ENCODE measurements around the gene ALAS1.

The ALAS1 gene

DNA sequence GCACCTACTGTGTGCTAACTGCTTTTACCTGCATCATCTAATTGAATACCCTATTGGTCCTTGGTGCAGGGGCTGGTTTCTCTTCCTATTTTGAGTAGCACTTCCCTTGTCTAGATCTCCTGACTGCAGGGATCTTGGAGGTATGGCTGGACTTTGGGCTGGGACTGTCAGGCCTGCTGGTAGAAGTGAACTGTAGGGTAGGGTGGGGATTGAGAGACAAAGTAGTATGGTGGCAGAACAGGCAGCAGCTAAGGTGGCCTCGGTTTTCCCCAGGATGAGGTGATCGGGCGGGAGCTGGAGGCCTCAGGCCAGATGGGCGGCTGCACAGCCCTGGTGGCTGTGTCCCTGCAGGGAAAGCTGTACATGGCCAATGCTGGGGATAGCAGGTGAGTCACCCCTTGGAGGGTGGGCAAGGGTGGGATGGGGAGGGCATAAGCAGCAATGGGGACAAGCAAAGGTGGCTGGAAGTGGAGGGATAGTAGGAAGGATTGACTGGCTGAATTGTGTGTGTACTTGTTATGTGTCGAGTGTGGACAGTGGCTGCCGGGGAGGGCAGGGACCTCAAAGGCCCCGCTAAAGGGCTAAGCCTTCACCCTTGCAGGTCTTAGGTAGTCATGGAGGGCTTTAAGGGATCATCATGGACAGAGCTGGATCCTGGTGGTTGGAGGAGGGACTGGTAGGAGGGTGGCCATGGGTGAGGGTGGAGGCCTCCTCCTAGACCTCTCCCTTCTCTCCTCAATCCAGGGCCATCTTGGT is 49.6 kb downstream of the ALAS1 start:
- no peak for DNase-seq (ENCODE audit: extremely low spot score)
- POLR2A ChIA-PET: interaction anchor here (1.0 to 1.4 kb wide), 2 partner anchors 13 to 41 kb away, joined by 4 read pairs; no protein-coding TSS in a partner anchor
- CTCF ChIA-PET: no interaction called here
- TF ChIP-seq ELF4 (IDR thresholded peaks at IDR 0.05) (no peak), L3MBTL2 (conservative IDR thresholded peaks at IDR 0.05) (no peak), ZNF384 (IDR thresholded peaks at IDR 0.05) (no peak), FOXA1 (IDR thresholded peaks at IDR 0.05) (no peak), HDGF (IDR thresholded peaks at IDR 0.05; ENCODE audit: borderline replicate concordance) (no peak), CTBP1 (IDR thresholded peaks at IDR 0.05; ENCODE audit: borderline replicate concordance) (no peak), BHLHE40 (IDR thresholded peaks at IDR 0.05; ENCODE audit: borderline replicate concordance) (no peak), TARDBP (IDR thresholded peaks at IDR 0.05) (no peak), SUZ12 (IDR thresholded peaks at IDR 0.05) (no peak), NFRKB (IDR thresholded peaks at IDR 0.05) (no peak), SP1 (IDR thresholded peaks at IDR 0.05) (no peak), LEF1 (IDR thresholded peaks at IDR 0.05; ENCODE audit: borderline replicate concordance) (no peak), FOXM1 (IDR thresholded peaks at IDR 0.05; ENCODE audit: borderline replicate concordance) (no peak), ARNT (IDR thresholded peaks at IDR 0.05) (no peak), FOXK2 (IDR thresholded peaks at IDR 0.05) (no peak)
- TF ChIP-seq, protein P1, sequence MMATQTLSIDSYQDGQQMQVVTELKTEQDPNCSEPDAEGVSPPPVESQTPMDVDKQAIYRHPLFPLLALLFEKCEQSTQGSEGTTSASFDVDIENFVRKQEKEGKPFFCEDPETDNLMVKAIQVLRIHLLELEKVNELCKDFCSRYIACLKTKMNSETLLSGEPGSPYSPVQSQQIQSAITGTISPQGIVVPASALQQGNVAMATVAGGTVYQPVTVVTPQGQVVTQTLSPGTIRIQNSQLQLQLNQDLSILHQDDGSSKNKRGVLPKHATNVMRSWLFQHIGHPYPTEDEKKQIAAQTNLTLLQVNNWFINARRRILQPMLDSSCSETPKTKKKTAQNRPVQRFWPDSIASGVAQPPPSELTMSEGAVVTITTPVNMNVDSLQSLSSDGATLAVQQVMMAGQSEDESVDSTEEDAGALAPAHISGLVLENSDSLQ (IDR thresholded peaks at IDR 0.05): no peak

DNA sequence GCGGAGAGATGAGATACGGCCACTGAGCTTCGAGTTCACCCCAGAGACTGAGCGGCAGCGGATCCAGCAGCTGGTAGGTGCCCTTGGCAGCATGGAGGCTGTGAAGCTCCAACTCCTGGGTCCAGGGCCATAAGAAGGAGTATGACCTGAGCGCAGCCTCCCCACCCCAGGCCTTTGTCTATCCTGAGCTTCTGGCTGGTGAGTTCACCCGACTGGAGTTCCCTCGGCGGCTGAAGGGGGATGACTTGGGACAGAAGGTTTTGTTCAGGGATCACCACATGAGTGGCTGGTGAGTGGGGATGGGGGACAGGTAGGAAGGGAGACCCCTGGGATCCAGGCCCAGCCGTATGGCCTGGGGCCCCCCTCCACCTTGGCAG is 50.2 kb downstream of the ALAS1 start:
- no peak for TF ChIP-seq SUZ12 (IDR thresholded peaks at IDR 0.05)
- CTCF ChIA-PET: no interaction called here
- no peak for DNase-seq (ENCODE audit: extremely low spot score)
- POLR2A ChIA-PET: interaction anchor here (1.0 to 1.8 kb wide), 4 partner anchors 8 to 40 kb away, joined by 4 to 11 read pairs (median 7); partner anchors contain the start of gene TWF2

DNA sequence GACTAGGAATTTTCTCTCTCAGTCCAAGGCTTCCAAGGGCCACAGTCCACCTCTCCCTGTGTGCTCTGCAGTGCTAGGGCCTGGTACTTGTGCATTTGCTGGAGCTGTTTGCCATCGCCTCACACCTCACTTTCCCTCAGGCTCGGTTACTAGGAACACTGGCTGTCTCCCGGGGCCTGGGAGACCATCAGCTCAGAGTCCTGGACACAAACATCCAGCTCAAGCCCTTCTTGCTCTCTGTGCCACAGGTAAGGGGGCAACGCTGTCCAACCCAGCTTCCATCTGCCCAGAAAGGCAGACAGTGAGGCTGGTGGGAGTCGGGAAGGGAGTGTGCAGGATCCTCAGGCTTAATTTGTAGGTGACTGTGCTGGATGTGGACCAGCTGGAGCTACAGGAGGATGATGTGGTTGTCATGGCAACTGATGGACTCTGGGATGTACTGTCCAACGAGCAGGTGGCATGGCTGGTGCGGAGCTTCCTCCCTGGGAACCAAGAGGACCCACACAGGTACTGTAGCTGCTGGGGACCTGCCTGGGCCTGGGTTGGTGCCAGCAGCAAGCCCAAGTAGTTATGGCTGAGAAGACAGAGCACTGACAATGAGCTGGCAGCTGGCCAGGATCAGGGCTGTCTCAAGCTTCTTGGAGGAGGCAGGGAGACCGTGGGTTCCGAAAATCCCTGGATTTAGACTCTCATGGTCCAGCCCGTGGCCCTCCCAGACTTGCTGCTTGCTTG is 51.0 kb downstream of the ALAS1 start:
- TF ChIP-seq SUZ12 (IDR thresholded peaks at IDR 0.05) (no peak), ZNF384 (IDR thresholded peaks at IDR 0.05) (no peak), BHLHE40 (IDR thresholded peaks at IDR 0.05; ENCODE audit: borderline replicate concordance) (no peak), CTBP1 (IDR thresholded peaks at IDR 0.05; ENCODE audit: borderline replicate concordance) (no peak), HDGF (IDR thresholded peaks at IDR 0.05; ENCODE audit: borderline replicate concordance) (no peak), FOXK2 (IDR thresholded peaks at IDR 0.05) (no peak), NFRKB (IDR thresholded peaks at IDR 0.05) (no peak), TARDBP (IDR thresholded peaks at IDR 0.05) (no peak), ELF4 (IDR thresholded peaks at IDR 0.05) (no peak)
- TF ChIP-seq, protein P1 (IDR thresholded peaks at IDR 0.05): no peak
- ChIA-PET POLR2A (interaction anchor here (1.0 to 1.8 kb wide), 5 partner anchors 9 to 39 kb away, joined by 4 to 11 read pairs (median 5); partner anchors contain the start of genes TWF2 and WDR82), CTCF (interaction anchor here (1.0 kb wide), 1 partner anchor 17 kb away, joined by 3 read pairs; no protein-coding TSS in a partner anchor)
- DNase-seq (ENCODE audit: extremely low spot score): no peak

DNA sequence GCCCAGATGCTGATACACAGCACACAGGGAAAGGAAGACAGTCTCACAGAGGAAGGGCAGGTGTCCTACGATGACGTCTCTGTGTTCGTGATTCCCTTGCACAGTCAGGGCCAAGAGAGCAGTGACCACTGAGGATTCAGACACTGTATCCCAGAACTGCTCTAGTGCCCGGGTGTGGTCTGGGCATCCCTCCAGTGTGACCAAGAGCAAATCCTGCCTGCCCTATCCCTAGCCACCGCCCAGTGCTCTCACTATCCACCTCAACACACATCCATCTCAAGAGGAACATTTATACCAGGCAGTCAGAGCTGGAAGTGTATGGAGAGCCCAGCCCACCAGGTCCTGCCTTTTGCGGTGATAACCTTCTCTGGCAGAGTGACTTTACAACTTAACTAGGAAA is 51.7 kb downstream of the ALAS1 start:
- CTCF ChIA-PET: interaction anchor here (1.0 kb wide), 1 partner anchor 18 kb away, joined by 3 read pairs; no protein-coding TSS in a partner anchor
- no peak for DNase-seq (ENCODE audit: extremely low spot score)
- POLR2A ChIA-PET: interaction anchor here (1.2 to 1.8 kb wide), 3 partner anchors 9 to 29 kb away, joined by 5 to 11 read pairs (median 10); partner anchors contain the start of genes TWF2 and WDR82
- no peak for TF ChIP-seq BHLHE40 (IDR thresholded peaks at IDR 0.05; ENCODE audit: borderline replicate concordance)
- no peak for TF ChIP-seq ARNT (IDR thresholded peaks at IDR 0.05)
- TF ChIP-seq L3MBTL2 (conservative IDR thresholded peaks at IDR 0.05): no peak
- no peak for TF ChIP-seq HDGF (IDR thresholded peaks at IDR 0.05; ENCODE audit: borderline replicate concordance)
- TF ChIP-seq ZNF384 (IDR thresholded peaks at IDR 0.05): no peak
- TF ChIP-seq LEF1 (IDR thresholded peaks at IDR 0.05; ENCODE audit: borderline replicate concordance): no peak
- TF ChIP-seq FOXA1 (IDR thresholded peaks at IDR 0.05): no peak
- TF ChIP-seq ELF4 (IDR thresholded peaks at IDR 0.05): no peak
- no peak for TF ChIP-seq NFRKB (IDR thresholded peaks at IDR 0.05)

DNA sequence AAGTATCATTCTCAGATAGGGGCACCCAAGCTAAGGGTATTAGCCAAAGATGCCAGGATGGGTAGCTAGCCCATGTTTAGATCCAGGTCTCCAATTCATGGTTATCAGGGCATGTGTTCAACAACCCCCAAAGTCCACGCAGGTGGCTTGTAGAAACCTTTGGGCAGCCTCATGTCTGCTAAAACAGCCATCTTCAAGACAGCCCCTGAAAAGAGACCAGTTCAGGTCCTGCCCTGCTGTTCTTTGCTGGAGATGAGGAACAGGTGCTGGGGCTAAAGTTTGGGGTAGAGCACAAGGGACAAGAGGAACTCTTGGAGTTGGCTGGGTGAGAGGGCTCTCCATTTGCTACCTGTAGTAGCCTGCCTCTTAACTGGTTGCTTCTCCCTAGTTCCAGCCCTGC is 52.2 kb downstream of the ALAS1 start:
- no peak for TF ChIP-seq L3MBTL2 (conservative IDR thresholded peaks at IDR 0.05)
- TF ChIP-seq ELF4 (IDR thresholded peaks at IDR 0.05): no peak
- no peak for TF ChIP-seq ZNF384 (IDR thresholded peaks at IDR 0.05)
- no peak for TF ChIP-seq SP1 (IDR thresholded peaks at IDR 0.05)
- TF ChIP-seq HDGF (IDR thresholded peaks at IDR 0.05; ENCODE audit: borderline replicate concordance): no peak
- TF ChIP-seq, protein P1 (IDR thresholded peaks at IDR 0.05): no peak
- no peak for TF ChIP-seq NFRKB (IDR thresholded peaks at IDR 0.05)
- no peak for TF ChIP-seq TARDBP (IDR thresholded peaks at IDR 0.05)
- no peak for TF ChIP-seq ARNT (IDR thresholded peaks at IDR 0.05)
- TF ChIP-seq FOXA1 (IDR thresholded peaks at IDR 0.05): no peak
- TF ChIP-seq FOXK2 (IDR thresholded peaks at IDR 0.05): no peak
- POLR2A ChIA-PET: interaction anchor here (1.0 to 2.3 kb wide), 3 partner anchors 10 to 29 kb away, joined by 3 to 11 read pairs (median 9); no protein-coding TSS in a partner anchor
- CTCF ChIA-PET: interaction anchor here (1.2 kb wide), 1 partner anchor 19 kb away, joined by 3 read pairs; no protein-coding TSS in a partner anchor
- no peak for DNase-seq (ENCODE audit: extremely low spot score)
